Measurements from ENCODE around the gene PPFIA2. TPM values are rescaled to one million over a fixed set of nuclear protein-coding genes. Genes with fewer than 3 reads are reported as not detected.

The PPFIA2 gene
- total RNA-seq, 2 donors from 2014 or later = 23.0 to 51.1 TPM

DNA sequence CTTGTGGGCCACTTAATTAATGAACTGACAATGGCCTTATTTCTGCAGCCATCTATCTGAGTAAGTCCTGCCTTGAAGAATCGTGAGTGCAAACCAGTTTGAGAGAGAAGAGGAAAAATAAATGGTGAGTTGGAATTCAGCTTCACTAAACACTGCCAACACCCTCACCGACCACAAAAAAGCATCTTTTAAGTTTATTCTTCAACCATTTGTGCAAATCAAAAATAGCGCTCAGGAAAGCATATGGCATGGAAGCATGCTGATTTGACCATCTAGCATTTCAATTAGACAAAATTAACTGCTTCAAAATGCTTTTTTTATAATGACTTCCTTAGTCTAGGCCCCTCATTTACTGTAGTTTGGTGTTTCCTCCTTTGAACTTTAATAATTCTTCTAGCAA, 294.0 kb downstream of the PPFIA2 start:
- Histone ChIP-seq H3K36me3 (no peaks in the 10 kb centered on the region), H3K27ac (no peak overlapping the region), H3K27me3 (replicated peaks; ENCODE audit: insufficient read depth) (no peaks in the 10 kb centered on the region), H3K4me1 (ENCODE audit: control insufficient read depth in 1 of 2, low read depth in 2 of 2) (no peaks in the 10 kb centered on the region), H3K9me3 (no peaks in the 10 kb centered on the region), H3K4me3 (no peak overlapping the region)
- DNase-seq (ENCODE audit: low spot score) (no peak), ATAC-seq (ENCODE audit: insufficient number of reproducible peaks, low FRiP score, low read depth) (no peak)
- TF ChIP-seq, protein P1, sequence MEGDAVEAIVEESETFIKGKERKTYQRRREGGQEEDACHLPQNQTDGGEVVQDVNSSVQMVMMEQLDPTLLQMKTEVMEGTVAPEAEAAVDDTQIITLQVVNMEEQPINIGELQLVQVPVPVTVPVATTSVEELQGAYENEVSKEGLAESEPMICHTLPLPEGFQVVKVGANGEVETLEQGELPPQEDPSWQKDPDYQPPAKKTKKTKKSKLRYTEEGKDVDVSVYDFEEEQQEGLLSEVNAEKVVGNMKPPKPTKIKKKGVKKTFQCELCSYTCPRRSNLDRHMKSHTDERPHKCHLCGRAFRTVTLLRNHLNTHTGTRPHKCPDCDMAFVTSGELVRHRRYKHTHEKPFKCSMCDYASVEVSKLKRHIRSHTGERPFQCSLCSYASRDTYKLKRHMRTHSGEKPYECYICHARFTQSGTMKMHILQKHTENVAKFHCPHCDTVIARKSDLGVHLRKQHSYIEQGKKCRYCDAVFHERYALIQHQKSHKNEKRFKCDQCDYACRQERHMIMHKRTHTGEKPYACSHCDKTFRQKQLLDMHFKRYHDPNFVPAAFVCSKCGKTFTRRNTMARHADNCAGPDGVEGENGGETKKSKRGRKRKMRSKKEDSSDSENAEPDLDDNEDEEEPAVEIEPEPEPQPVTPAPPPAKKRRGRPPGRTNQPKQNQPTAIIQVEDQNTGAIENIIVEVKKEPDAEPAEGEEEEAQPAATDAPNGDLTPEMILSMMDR (IDR thresholded peaks at IDR 0.05) = no peak

DNA sequence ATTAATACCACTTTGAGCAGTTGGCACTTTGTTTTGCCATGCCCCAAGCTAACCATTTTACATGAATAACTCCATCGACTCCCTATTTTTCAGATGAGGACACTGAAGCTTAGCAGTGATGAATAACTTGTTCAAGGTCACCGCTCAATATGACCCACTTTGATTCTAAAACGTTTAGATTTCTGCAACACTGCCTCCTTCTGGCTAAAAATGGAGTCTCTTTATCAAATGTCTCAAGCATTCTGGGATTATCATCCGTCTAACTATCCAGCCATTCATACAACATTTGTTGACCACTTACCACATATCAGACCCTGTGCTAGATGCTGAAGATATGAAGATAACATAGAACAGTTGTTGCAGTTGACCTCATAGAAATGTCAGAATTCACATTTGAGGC, 298.0 kb downstream of the PPFIA2 start:
- no peaks in the 10 kb centered on the region for H3K4me1 ChIP-seq (ENCODE audit: control insufficient read depth in 1 of 2, low read depth in 2 of 2)
- TF ChIP-seq, protein P1 (IDR thresholded peaks at IDR 0.05) = no peak
- ATAC-seq (ENCODE audit: insufficient number of reproducible peaks, low FRiP score, low read depth) = no peak
- H3K36me3 ChIP-seq = no peaks in the 10 kb centered on the region
- H3K27ac ChIP-seq = no peak overlapping the region
- no peak overlapping the region for H3K4me3 ChIP-seq
- DNase-seq (ENCODE audit: low spot score) = no peak
- no peaks in the 10 kb centered on the region for H3K9me3 ChIP-seq
- H3K27me3 ChIP-seq (replicated peaks; ENCODE audit: insufficient read depth) = no peaks in the 10 kb centered on the region

DNA sequence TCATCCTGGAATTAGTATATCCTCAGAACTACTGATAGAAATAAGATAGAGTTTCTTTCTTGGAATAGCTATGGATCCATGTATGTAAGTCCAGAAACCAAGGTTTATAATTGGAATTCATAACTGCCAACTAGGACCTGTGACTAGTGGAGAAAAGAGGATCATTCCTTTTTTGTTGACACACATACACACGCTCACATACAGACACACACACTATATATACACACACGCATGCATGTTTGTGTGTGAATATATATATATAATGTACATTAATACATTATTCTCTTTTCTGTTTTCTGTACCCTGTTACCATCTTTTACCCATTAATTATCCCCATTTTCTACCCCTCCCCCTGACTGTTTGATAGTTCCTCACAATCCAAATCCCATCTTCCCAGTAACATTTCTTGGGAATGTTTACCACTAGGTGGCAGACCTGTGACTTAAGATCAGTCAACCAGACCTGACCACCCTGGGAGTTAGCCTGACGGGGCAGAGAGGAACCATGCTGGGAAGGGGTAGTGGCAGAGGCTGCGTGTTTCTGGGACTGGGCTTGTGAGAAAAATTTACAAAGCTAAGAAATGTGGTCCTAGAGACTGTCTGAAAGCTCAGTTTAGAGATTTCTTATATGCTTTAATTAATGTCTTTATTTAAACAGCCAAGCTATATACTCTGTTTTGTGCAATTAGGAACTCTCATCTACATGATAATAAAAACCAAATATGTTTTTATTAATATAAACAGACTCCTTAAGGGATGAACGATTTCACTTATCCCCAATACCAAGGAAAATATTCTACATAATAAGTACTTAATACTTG, 308.0 kb downstream of the PPFIA2 start:
- no peaks in the 10 kb centered on the region for H3K36me3 ChIP-seq
- TF ChIP-seq, protein P1 (IDR thresholded peaks at IDR 0.05) = peak; percentile 46
- ATAC-seq (ENCODE audit: insufficient number of reproducible peaks, low FRiP score, low read depth) = no peak

DNA sequence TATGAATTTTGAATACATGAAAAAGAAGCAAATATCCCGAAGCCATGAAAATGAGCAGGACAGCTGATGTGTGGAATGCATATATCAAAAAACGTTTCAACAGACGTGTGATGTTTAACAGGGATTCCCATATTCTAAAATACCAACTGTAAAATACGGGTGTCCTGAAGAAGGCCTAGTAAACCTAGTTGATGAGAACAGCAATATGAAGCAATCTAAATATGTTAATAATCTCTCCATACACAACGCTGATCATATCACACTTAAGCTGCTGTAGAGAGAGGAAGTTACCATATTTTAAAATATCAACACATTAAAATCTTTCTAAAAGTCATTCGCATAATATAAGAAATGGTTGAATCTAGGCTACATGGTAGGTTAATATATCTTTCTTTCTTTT, 317.5 kb downstream of the PPFIA2 start:
- ATAC-seq (ENCODE audit: insufficient number of reproducible peaks, low FRiP score, low read depth) (no peak), DNase-seq (ENCODE audit: low spot score) (no peak)
- Histone ChIP-seq H3K4me1 (ENCODE audit: control insufficient read depth in 1 of 2, low read depth in 2 of 2) (no peaks in the 10 kb centered on the region), H3K27me3 (replicated peaks; ENCODE audit: insufficient read depth) (no peaks in the 10 kb centered on the region), H3K27ac (no peak overlapping the region), H3K36me3 (no peaks in the 10 kb centered on the region), H3K4me3 (no peak overlapping the region), H3K9me3 (no peaks in the 10 kb centered on the region)
- TF ChIP-seq, protein P1 (IDR thresholded peaks at IDR 0.05) = no peak

More for the DNA sequence above, 308.0 kb downstream of the PPFIA2 start:
- no peak for DNase-seq (ENCODE audit: low spot score)
- Histone ChIP-seq H3K4me3 (no peak overlapping the region), H3K9me3 (no peaks in the 10 kb centered on the region), H3K27me3 (replicated peaks; ENCODE audit: insufficient read depth) (no peaks in the 10 kb centered on the region), H3K27ac (no peak overlapping the region), H3K4me1 (ENCODE audit: control insufficient read depth in 1 of 2, low read depth in 2 of 2) (no peaks in the 10 kb centered on the region)

DNA sequence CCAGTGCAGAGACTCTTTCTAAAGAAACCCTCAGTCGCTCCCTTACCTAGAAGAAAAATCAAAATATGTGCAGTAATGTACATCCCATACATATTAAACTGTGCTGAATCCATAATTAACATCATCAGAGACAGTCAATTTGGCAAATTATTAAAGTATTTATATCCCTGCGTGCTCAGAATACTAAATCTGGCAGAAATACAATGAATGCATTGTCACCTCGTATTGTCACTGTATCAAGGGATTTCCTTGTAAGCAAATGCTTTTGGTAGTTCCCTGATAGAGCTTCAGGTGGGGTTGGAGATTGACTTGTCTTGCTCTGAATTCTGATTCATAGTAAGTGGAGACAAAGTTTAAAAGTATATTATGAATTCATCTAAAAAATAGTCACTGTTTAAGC, 319.1 kb downstream of the PPFIA2 start:
- H3K9me3 ChIP-seq = no peaks in the 10 kb centered on the region
- no peak for ATAC-seq (ENCODE audit: insufficient number of reproducible peaks, low FRiP score, low read depth)

More for the DNA sequence above, 319.1 kb downstream of the PPFIA2 start:
- TF ChIP-seq, protein P1 (IDR thresholded peaks at IDR 0.05) = no peak
- Histone ChIP-seq H3K27me3 (replicated peaks; ENCODE audit: insufficient read depth) (no peaks in the 10 kb centered on the region), H3K27ac (no peak overlapping the region), H3K36me3 (no peaks in the 10 kb centered on the region), H3K4me1 (ENCODE audit: control insufficient read depth in 1 of 2, low read depth in 2 of 2) (no peaks in the 10 kb centered on the region), H3K4me3 (no peak overlapping the region)
- no peak for DNase-seq (ENCODE audit: low spot score)
